K562 treated with DMSO at 1 percent for 4 hours (cell line): ENCODE data around the gene CDC45. TPM values are rescaled to one million over a fixed set of nuclear protein-coding genes. Genes with fewer than 3 reads are reported as not detected.

Source experiments
- total RNA-seq: library from RNA; unstranded; fragments of 300-600 nt; gene quantifications from 2 replicates; pipeline ENCODE4 v1.2.3, GENCODE V29; 2022; ENCODE audit not compliant: insufficient read depth

Gene CDC45
- 226 and 228 TPM in 2 replicates for total RNA-seq

GRCh38 chr22:19479355-19480172 lies at the start of gene CDC45:
Gene CDC45, plus strand, starts transcription at chr22:19479920. Its CDS starts 49 bp downstream, at chr22:19479969.

GRCh38 chr22:19431649-19432132 lies 48.0 kb upstream of the CDC45 start, which contains the start of gene HIRA:
Gene HIRA, minus strand, starts transcription at chr22:19431733. Its CDS starts 257 bp downstream, at chr22:19431476.

GRCh38 chr22:19432133-19432851 lies 47.4 kb upstream of the CDC45 start, which contains the start of gene MRPL40:
Gene MRPL40, plus strand, starts transcription at chr22:19432545. Its CDS starts 10 bp downstream, at chr22:19432555.

GRCh38 chr22:19447330-19448075 lies 32.2 kb upstream of the CDC45 start, which contains the start of gene C22orf39:
Gene C22orf39, minus strand, starts transcription at chr22:19447711. Its CDS starts 23 bp downstream, at chr22:19447688.

GRCh38 chr22:19478901-19479354 lies 792 bp upstream of the CDC45 start, which contains the start of gene UFD1:
Gene UFD1, minus strand, starts transcription at chr22:19479193. Its CDS starts 108 bp downstream, at chr22:19479085.

GRCh38 chr22:19524170-19525115 lies 44.7 kb downstream of the CDC45 start, which contains the start of gene CLDN5:
Gene CLDN5, minus strand, starts transcription at chr22:19524410. Its CDS starts 155 bp downstream, at chr22:19524255.

Other genes starting within 250 kb of the CDC45 start
- gene CLTCL1, start 188.2 kb upstream of the CDC45 start, total RNA-seq = 21.7 and 22.6 TPM in 2 replicates
- gene HIRA, start 48.2 kb upstream of the CDC45 start, total RNA-seq = 87.5 and 99.5 TPM in 2 replicates
- 77.7 and 91.9 TPM in 2 replicates for gene MRPL40, start 47.4 kb upstream of the CDC45 start, total RNA-seq
- gene C22orf39, start 32.2 kb upstream of the CDC45 start, total RNA-seq = 98.1 and 111 TPM in 2 replicates
- 415 and 442 TPM in 2 replicates for gene UFD1, start 727 bp upstream of the CDC45 start, total RNA-seq
- not detected in 2 replicates for gene CLDN5, start 44.5 kb downstream of the CDC45 start, total RNA-seq
- 38.3 and 50.1 TPM in 2 replicates for gene SEPTIN5, start 234.6 kb downstream of the CDC45 start, total RNA-seq
- 43.8 and 50.9 TPM in 2 replicates for gene GP1BB, start 243.6 kb downstream of the CDC45 start, total RNA-seq